Panc1 (cell line): ENCODE data around the gene FES. TPM values are rescaled to one million over a fixed set of nuclear protein-coding genes. Genes with fewer than 3 reads are reported as not detected.

ENCODE experiments used
- ATAC-seq: fragments of 200-7000 bp; cut with Tn5 transposase; 2 replicates; pipeline ENCODE4 v1.9.1; 2020; ENCODE audit warnings: mild to moderate bottlenecking, moderate library complexity
- BruUV-seq: library from RNA; stranded (reverse); fragments of 400-500 nt; replicated peaks from 2 replicates; lab custom pipeline; 2021; lab: Mats Ljungman, UMichigan
- CTCF ChIA-PET: fragments of 300-600 bp; sonication (Branson Sonifier 250); formaldehyde crosslinking; loops from one replicate; lab custom pipeline; 2022; ENCODE audit warnings: antibody characterized with exemption; lab: Charles Lee
- POLR2A ChIA-PET: fragments of 300-600 bp; sonication (Branson Sonifier 250); formaldehyde crosslinking; loops from one replicate; lab custom pipeline; 2022; ENCODE audit warnings: antibody characterized with exemption; lab: Charles Lee
- DNase-seq: peaks from one replicate; pipeline ENCODE4 v3.0.0-alpha.2; 2010; ENCODE audit warnings: low read depth, low spot score
- H3K27ac ChIP-seq: 2 replicates; pipeline ENCODE4 v1.5.1; 2011; ENCODE audit warnings: mild to moderate bottlenecking, low read length, inconsistent platforms
- H3K27me3 ChIP-seq: fragments of 200-500 bp; sonication (Bioruptor generic); 2 replicates; pipeline ENCODE4 v1.6.0; 2014; ENCODE audit warnings: low read length, inconsistent platforms; ENCODE audit not compliant: control insufficient read depth, insufficient read depth
- H3K36me3 ChIP-seq: fragments of 200-500 bp; sonication (Bioruptor generic); 2 replicates; pipeline ENCODE4 v1.5.1; 2014; ENCODE audit warnings: inconsistent platforms, mild to moderate bottlenecking, low read length, moderate library complexity; ENCODE audit not compliant: control insufficient read depth, insufficient read depth
- H3K4me1 ChIP-seq: 2 replicates; pipeline ENCODE4 v1.5.1; 2011; ENCODE audit warnings: inconsistent platforms, mild to moderate bottlenecking, low read length, moderate library complexity; ENCODE audit not compliant: control insufficient read depth, insufficient read depth
- H3K4me3 ChIP-seq, 2 experiments: 2 replicates each; pipeline ENCODE4 v1.5.1; 2011 to 2012; ENCODE audit warnings: low read depth in 2 of 2, low read length in 2 of 2, mild to moderate bottlenecking in 2 of 2, inconsistent platforms in 1 of 2, moderate library complexity in 1 of 2
- H3K9me3 ChIP-seq: fragments of 200-500 bp; sonication (Bioruptor generic); 2 replicates; pipeline ENCODE4 v1.5.1; 2014; ENCODE audit warnings: low read depth, mild to moderate bottlenecking, inconsistent platforms, low read length, moderate library complexity; ENCODE audit not compliant: control insufficient read depth, insufficient read depth
- POLR2AphosphoS5 ChIP-seq: IDR thresholded peaks from 2 replicates; pipeline ENCODE4 v1.6.1; 2012; ENCODE audit warnings: mild to moderate bottlenecking, low read depth, low read length, moderate library complexity
- REST ChIP-seq, 2 experiments: IDR thresholded peaks; 2 replicates each; pipeline ENCODE4 v1.6.1; 2011 to 2012; ENCODE audit warnings: low read depth in 2 of 2, control low read depth in 1 of 2, low read length in 1 of 2, mild to moderate bottlenecking in 1 of 2, moderate library complexity in 1 of 2; ENCODE audit not compliant: insufficient read depth in 1 of 2
- SIN3A ChIP-seq: IDR thresholded peaks from 2 replicates; pipeline ENCODE4 v1.6.1; 2012; ENCODE audit warnings: low read depth, mild to moderate bottlenecking, low read length, moderate library complexity, borderline replicate concordance; ENCODE audit not compliant: insufficient read depth
- TCF7L2 ChIP-seq: IDR thresholded peaks from 2 replicates; pipeline ENCODE4 v1.6.1; 2011; ENCODE audit warnings: mild to moderate bottlenecking, low read depth, low read length, inconsistent platforms
- in situ Hi-C: cut with HindIII; loops from 2 replicates; pipeline ENCODE4 v1.10.0; 2016; ENCODE audit warnings: low sequenced_read_pairs, low pct_unique_long_range_greater_than_20kb
- intact Hi-C: fragments of 100-400 bp; cut with micrococcal nuclease; formaldehyde crosslinking; loops from one replicate; pipeline ENCODE4 v1.10.0; 2022; ENCODE audit not compliant: unreplicated experiment
- total RNA-seq: library from RNA; stranded (reverse); gene quantifications from one replicate; pipeline ENCODE4 v1.2.1, GENCODE V29; 2021; ENCODE audit not compliant: unreplicated experiment
- TF ChIP-seq, protein P1 (sequence below): fragments of 450-650 bp; IDR thresholded peaks from 2 replicates; pipeline ENCODE4 v1.5.1; 2017; ENCODE audit warnings: mild to moderate bottlenecking

Gene FES
- total RNA-seq, 1 experiment from 2014 or later, result 0.64 TPM

- in situ Hi-C loops (no loop called here), intact Hi-C loops (no loop called here)
- no peak for ATAC-seq
- TF ChIP-seq POLR2AphosphoS5, result no peak
- TF ChIP-seq, protein P1, sequence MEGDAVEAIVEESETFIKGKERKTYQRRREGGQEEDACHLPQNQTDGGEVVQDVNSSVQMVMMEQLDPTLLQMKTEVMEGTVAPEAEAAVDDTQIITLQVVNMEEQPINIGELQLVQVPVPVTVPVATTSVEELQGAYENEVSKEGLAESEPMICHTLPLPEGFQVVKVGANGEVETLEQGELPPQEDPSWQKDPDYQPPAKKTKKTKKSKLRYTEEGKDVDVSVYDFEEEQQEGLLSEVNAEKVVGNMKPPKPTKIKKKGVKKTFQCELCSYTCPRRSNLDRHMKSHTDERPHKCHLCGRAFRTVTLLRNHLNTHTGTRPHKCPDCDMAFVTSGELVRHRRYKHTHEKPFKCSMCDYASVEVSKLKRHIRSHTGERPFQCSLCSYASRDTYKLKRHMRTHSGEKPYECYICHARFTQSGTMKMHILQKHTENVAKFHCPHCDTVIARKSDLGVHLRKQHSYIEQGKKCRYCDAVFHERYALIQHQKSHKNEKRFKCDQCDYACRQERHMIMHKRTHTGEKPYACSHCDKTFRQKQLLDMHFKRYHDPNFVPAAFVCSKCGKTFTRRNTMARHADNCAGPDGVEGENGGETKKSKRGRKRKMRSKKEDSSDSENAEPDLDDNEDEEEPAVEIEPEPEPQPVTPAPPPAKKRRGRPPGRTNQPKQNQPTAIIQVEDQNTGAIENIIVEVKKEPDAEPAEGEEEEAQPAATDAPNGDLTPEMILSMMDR, result no peak
- no peak for TF ChIP-seq SIN3A
- no peak for TF ChIP-seq TCF7L2
- no peak for TF ChIP-seq REST (IDR thresholded peaks at IDR 0.05; ENCODE audit: insufficient read depth in 1 of 2, low read depth in 2 of 2, low read length in 1 of 2)
- Histone ChIP-seq H3K27me3 (no peaks in the 10 kb centered on the region), H3K36me3 (no peaks in the 10 kb centered on the region), H3K4me3 (no peak overlapping the region), H3K27ac (no peak overlapping the region), H3K4me1 (peaks cover 23% of the 10 kb centered on the region), H3K9me3 (no peaks in the 10 kb centered on the region)
- no peak for DNase-seq
- BruUV-seq, result no TSS peak
- ChIA-PET POLR2A (no interaction called here), CTCF (no interaction called here)
Observed at GRCh38 chr15:90857883-90858443, 26.3 kb upstream of the FES start.

DNA sequence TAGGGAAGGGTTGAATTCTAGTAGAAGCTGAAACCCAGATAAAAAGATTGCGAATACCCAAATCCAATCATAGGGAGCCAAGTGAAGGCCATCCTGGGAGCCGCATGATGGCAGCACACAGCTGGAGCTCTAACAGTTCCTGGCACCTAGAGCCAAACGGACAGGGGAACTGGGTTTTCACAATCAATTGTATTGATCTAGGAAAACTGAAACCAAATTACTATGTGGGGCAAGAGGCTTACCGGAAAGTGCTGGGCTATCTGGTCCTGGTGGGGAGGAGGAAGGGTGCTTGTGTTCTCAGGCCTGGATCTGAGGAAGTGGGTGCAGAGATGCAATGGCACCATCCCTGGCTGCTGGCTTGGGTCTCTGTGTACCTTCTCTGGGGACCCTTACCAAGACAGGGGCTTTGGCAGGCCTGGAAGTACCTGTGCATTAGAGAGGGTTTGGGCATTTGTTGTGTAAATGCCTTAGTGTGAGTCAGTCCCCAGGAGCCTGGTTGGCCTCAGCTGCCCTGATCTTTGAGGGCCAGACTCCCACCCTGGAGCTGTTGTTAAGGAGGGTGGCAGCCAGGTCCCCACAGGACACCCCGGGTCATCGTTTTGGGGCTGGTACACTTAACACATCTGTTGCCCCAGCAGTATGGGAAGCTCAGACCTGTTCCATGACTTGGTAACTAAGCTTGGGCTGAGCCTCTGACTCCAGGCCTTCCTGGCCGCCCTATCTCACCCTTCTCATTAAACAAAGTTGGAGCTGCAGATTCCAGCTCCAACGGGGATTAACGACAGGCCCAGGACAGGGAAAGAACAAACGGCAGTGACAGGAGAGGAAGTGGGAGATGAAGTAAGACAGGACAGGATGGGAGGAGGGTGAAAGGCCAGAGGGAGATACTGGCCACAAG is 24.8 kb upstream of the FES start:
- intact Hi-C loops, result no loop called here
- in situ Hi-C loops, result no loop called here
- peaks cover 30% of the 10 kb centered on the region for H3K4me1 ChIP-seq
- ChIA-PET POLR2A (interaction anchor here (0.6 kb wide), 1 partner anchor 20 kb away, joined by 3 read pairs; no protein-coding TSS in a partner anchor), CTCF (interaction anchor here (0.6 to 0.7 kb wide), 3 partner anchors 20 to 685 kb away, joined by 3 to 5 read pairs (median 3); no protein-coding TSS in a partner anchor)
- BruUV-seq, result no TSS peak
- TF ChIP-seq, protein P1, result no peak
- TF ChIP-seq REST (IDR thresholded peaks at IDR 0.05; ENCODE audit: insufficient read depth in 1 of 2, low read depth in 2 of 2, low read length in 1 of 2) (no peak), POLR2AphosphoS5 (no peak), TCF7L2 (no peak), SIN3A (no peak)
- H3K4me3 ChIP-seq, result no peak overlapping the region
- no peaks in the 10 kb centered on the region for H3K9me3 ChIP-seq
- ATAC-seq (peak; percentile 46), DNase-seq (no peak)
- no peaks in the 10 kb centered on the region for H3K27me3 ChIP-seq
- no peaks in the 10 kb centered on the region for H3K36me3 ChIP-seq
- peak overlapping the region; percentile 32; the same call in 1 of the 2 replicates for H3K27ac ChIP-seq
